Lower lobe of right lung (tissue), 2 donors: Measurements from ENCODE around the gene TMC2. TPM values are rescaled to one million over a fixed set of nuclear protein-coding genes. Genes with fewer than 3 reads are reported as not detected.

Source experiments
- ATAC-seq, 2 donors: fragments of 200-7000 bp; cut with Tn5 transposase; one replicate each; pipeline ENCODE4 v1.9.1; 2020 to 2022; ENCODE audit warnings: mild to moderate bottlenecking in 2 of 2, moderate library complexity in 2 of 2
- DNase-seq: peaks from one replicate; pipeline ENCODE4 v3.0.0-alpha.2; 2020
- H3K27ac ChIP-seq: fragments of 200-600 bp; one replicate; pipeline ENCODE4 v1.8.0; 2022
- H3K27me3 ChIP-seq: fragments of 200-600 bp; one replicate; pipeline ENCODE4 v1.8.0; 2022; ENCODE audit warnings: low read depth
- H3K36me3 ChIP-seq: fragments of 200-600 bp; one replicate; pipeline ENCODE4 v1.8.0; 2022; ENCODE audit warnings: mild to moderate bottlenecking
- H3K4me1 ChIP-seq: fragments of 200-600 bp; one replicate; pipeline ENCODE4 v1.8.0; 2022
- H3K4me3 ChIP-seq: fragments of 200-600 bp; one replicate; pipeline ENCODE4 v1.8.0; 2022; ENCODE audit warnings: mild to moderate bottlenecking
- H3K9me3 ChIP-seq: fragments of 200-600 bp; one replicate; pipeline ENCODE4 v1.8.0; 2022
- intact Hi-C: fragments of 100-400 bp; cut with DNase I; formaldehyde crosslinking; loops from one replicate; pipeline ENCODE4 v1.11.0; 2022
- total RNA-seq: library from RNA; stranded (reverse); fragmentation: NEBNext Ultra II Directional; extraction: Animal tissue kit (Norgen Biotek cat#: 25700); gene quantifications from one replicate; pipeline ENCODE4 v1.2.1, GENCODE V29; 2021
- TF ChIP-seq, protein P1 (sequence below): fragments of 200-600 bp; IDR thresholded peaks from one replicate; pipeline ENCODE4 v1.8.0; 2022; ENCODE audit warnings: antibody characterized with exemption, mild to moderate bottlenecking
- donor health status: DM: no; HTN: yes; CAD: no; lungs with severe emphysema.

The TMC2 gene
- total RNA-seq, 1 donor from 2014 or later, result 0.92 TPM

GRCh38 chr20:2541940-2542339, 5.6 kb downstream of the TMC2 start:
- H3K4me1 ChIP-seq, result no peaks in the 10 kb centered on the region
- H3K4me3 ChIP-seq, result no peak overlapping the region
- no peak overlapping the region for H3K27ac ChIP-seq
- no peaks in the 10 kb centered on the region for H3K36me3 ChIP-seq
- DNase-seq (no peak), ATAC-seq (no peak)
- H3K9me3 ChIP-seq, result no peaks in the 10 kb centered on the region
- intact Hi-C loops, result no loop called here
- TF ChIP-seq, protein P1, sequence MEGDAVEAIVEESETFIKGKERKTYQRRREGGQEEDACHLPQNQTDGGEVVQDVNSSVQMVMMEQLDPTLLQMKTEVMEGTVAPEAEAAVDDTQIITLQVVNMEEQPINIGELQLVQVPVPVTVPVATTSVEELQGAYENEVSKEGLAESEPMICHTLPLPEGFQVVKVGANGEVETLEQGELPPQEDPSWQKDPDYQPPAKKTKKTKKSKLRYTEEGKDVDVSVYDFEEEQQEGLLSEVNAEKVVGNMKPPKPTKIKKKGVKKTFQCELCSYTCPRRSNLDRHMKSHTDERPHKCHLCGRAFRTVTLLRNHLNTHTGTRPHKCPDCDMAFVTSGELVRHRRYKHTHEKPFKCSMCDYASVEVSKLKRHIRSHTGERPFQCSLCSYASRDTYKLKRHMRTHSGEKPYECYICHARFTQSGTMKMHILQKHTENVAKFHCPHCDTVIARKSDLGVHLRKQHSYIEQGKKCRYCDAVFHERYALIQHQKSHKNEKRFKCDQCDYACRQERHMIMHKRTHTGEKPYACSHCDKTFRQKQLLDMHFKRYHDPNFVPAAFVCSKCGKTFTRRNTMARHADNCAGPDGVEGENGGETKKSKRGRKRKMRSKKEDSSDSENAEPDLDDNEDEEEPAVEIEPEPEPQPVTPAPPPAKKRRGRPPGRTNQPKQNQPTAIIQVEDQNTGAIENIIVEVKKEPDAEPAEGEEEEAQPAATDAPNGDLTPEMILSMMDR, result no peak
- H3K27me3 ChIP-seq, result peaks cover 27% of the 10 kb centered on the region

DNA sequence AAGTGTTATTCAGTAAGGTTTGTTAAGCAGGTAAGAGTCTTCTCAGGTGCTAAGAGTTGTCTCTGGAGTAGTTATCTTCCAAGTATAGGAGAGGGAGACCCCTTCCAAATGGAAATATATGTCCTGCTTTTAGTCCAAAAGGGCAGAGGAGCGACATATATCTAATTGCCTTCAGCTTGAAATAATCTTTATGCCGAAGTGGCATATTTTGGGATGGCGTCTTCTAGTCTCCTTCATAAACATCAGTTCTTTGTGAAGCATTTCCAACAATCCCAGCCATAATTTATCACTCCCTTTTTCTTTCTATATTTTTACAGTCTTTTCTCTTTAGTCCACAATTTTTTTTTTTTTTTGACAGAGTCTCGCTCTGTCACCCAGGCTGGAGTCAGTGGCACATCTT, 6.0 kb downstream of the TMC2 start:
- ATAC-seq (no peak), DNase-seq (no peak)
- Histone ChIP-seq H3K36me3 (no peaks in the 10 kb centered on the region), H3K4me1 (no peaks in the 10 kb centered on the region), H3K27ac (no peak overlapping the region), H3K4me3 (no peak overlapping the region), H3K9me3 (no peaks in the 10 kb centered on the region), H3K27me3 (peaks cover 25% of the 10 kb centered on the region)
- intact Hi-C loops, result no loop called here
- TF ChIP-seq, protein P1, result no peak

DNA sequence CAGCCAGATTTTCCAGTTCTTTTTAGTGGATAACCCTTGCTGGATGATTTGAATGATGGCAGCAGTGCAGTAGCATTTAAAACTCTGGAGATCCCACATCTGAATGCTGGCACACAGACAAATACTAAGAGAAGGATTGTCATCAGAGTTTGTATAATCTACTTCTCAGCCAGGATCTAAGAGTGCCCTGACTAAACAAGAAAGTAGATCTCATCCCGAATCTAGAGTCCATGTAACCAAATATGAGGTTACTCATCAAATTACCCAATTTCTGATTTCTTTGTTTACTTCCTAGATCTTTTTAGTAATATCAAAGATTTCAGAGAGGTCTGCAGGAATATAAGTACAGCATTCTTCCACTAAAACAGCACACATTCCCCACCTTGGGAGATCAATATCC, 7.8 kb downstream of the TMC2 start:
- ATAC-seq (no peak), DNase-seq (no peak)
- Histone ChIP-seq H3K4me1 (no peaks in the 10 kb centered on the region), H3K27me3 (peaks cover 16% of the 10 kb centered on the region), H3K36me3 (no peaks in the 10 kb centered on the region), H3K4me3 (no peak overlapping the region), H3K27ac (no peak overlapping the region), H3K9me3 (no peaks in the 10 kb centered on the region)
- intact Hi-C loops, result no loop called here
- TF ChIP-seq, protein P1, result no peak

- intact Hi-C loops, result no loop called here
- TF ChIP-seq, protein P1, result no peak
- no peak for ATAC-seq
Measured at GRCh38 chr20:2545594-2545993, 9.2 kb downstream of the TMC2 start.

GRCh38 chr20:2557873-2558580, 21.7 kb downstream of the TMC2 start:
- intact Hi-C loops, result no loop called here
- ATAC-seq (peak in 1 of 2 donors; percentile 15), DNase-seq (no peak)
- H3K9me3 ChIP-seq, result no peaks in the 10 kb centered on the region
- H3K4me1 ChIP-seq, result peaks cover 9% of the 10 kb centered on the region
- H3K27me3 ChIP-seq, result peaks cover 72% of the 10 kb centered on the region
- H3K27ac ChIP-seq, result no peak overlapping the region
- TF ChIP-seq, protein P1, result no peak
- no peak overlapping the region for H3K4me3 ChIP-seq
- no peaks in the 10 kb centered on the region for H3K36me3 ChIP-seq

More at GRCh38 chr20:2545594-2545993, 9.2 kb downstream of the TMC2 start:
- Histone ChIP-seq H3K36me3 (no peaks in the 10 kb centered on the region), H3K27me3 (peaks cover 13% of the 10 kb centered on the region), H3K27ac (no peak overlapping the region), H3K4me1 (no peaks in the 10 kb centered on the region), H3K9me3 (no peaks in the 10 kb centered on the region), H3K4me3 (no peak overlapping the region)
- DNase-seq, result no peak
